K562 (cell line): ENCODE data around the gene CCDC82. TPM values are rescaled to one million over a fixed set of nuclear protein-coding genes. Genes with fewer than 3 reads are reported as not detected.

ENCODE experiments used
- ATAC-seq: fragments of 200-7000 bp; cut with Tn5 transposase; 3 replicates; pipeline ENCODE4 v1.9.1; 2020; ENCODE audit warnings: moderate library complexity
- BruUV-seq: library from RNA; stranded (reverse); fragments of 400-500 nt; replicated peaks from 2 replicates; lab custom pipeline; 2021; lab: Mats Ljungman, UMichigan
- CTCF ChIA-PET: fragments of 300-600 bp; formaldehyde crosslinking; extraction: SDS; loops from one replicate; lab custom pipeline; 2021; ENCODE audit warnings: low intra/inter-chr PET ratio; lab: Yijun Ruan, JAX
- POLR2A ChIA-PET: fragments of 300-600, 350-650 bp; sonication (Branson Sonifier 250); formaldehyde crosslinking; extraction: SDS; loops from one replicate; lab custom pipeline; 2021; ENCODE audit warnings: antibody characterized with exemption, inconsistent platforms; lab: Yijun Ruan, JAX
- DNase-seq, 4 experiments: peaks; one replicate each; pipeline versions ENCODE4 v3.0.0 to v3.0.0-alpha.2; 2011 to 2018; ENCODE audit warnings: low spot score in 3 of 4, mixed read lengths in 3 of 4; ENCODE audit errors: extremely low read depth in 1 of 4
- FAIRE-seq: peaks from 2 replicates; lab custom pipeline; 2011; peaks lifted over from hg19 to GRCh38; lab: Jason Lieb, UNC
- H2AFZ ChIP-seq: 2 replicates; pipeline ENCODE4 v1.6.0; 2011; ENCODE audit warnings: low read depth, low read length, control low read depth, inconsistent platforms
- H3K27ac ChIP-seq: fragments of 200-600 bp; 3 replicates; pipeline ENCODE4 v1.8.0; 2011; ENCODE audit warnings: low read depth, mild to moderate bottlenecking, control low read depth, inconsistent platforms, low read length, moderate library complexity, mixed read lengths; ENCODE audit errors: extremely low read depth
- H3K27me3 ChIP-seq, 2 experiments: fragments of 300-600 bp in 1 of 2; 2 replicates in 1 of 2; 3 replicates in 1 of 2; pipeline versions ENCODE4 v1.6.0 to v1.8.0; 2011; ENCODE audit warnings: inconsistent platforms in 2 of 2, low read length in 2 of 2, mild to moderate bottlenecking in 1 of 2, mixed read lengths in 1 of 2, moderate library complexity in 1 of 2; ENCODE audit not compliant: control insufficient read depth in 2 of 2, insufficient read depth in 2 of 2
- H3K36me3 ChIP-seq: fragments of 300-600 bp; 3 replicates; pipeline ENCODE4 v1.8.0; 2011; ENCODE audit warnings: mild to moderate bottlenecking, low read length, inconsistent platforms; ENCODE audit not compliant: control insufficient read depth, insufficient read depth
- H3K4me1 ChIP-seq, 2 experiments: fragments of 200-600 bp in 1 of 2; replicated peaks in 1 of 2; 2 replicates in 1 of 2; 3 replicates in 1 of 2; pipeline versions ENCODE4 v1.5.1 to v1.8.0; 2011; ENCODE audit warnings: inconsistent platforms in 2 of 2, low read length in 2 of 2, mild to moderate bottlenecking in 1 of 2, mixed read lengths in 1 of 2, moderate library complexity in 1 of 2; ENCODE audit not compliant: control insufficient read depth in 2 of 2, insufficient read depth in 2 of 2
- H3K4me2 ChIP-seq: 2 replicates; pipeline ENCODE4 v1.6.1; 2011; ENCODE audit warnings: low read length, control low read depth, inconsistent platforms, mixed read lengths; ENCODE audit not compliant: insufficient read depth
- H3K4me3 ChIP-seq: fragments of 200-600 bp; sonication (generic), shearing (Covaris generic); 2 replicates; pipeline ENCODE4 v1.5.1; 2016; ENCODE audit warnings: control low read depth, inconsistent platforms
- H3K79me2 ChIP-seq: fragments of 200-600 bp; 3 replicates; pipeline ENCODE4 v1.8.0; 2011; ENCODE audit warnings: low read length, inconsistent platforms; ENCODE audit not compliant: control insufficient read depth, insufficient read depth
- H3K9ac ChIP-seq, 2 experiments: 2 replicates each; pipeline versions ENCODE4 v1.6.0 to v1.6.1; 2011; ENCODE audit warnings: low read depth in 2 of 2, low read length in 2 of 2, control low read depth in 1 of 2, inconsistent platforms in 1 of 2, mild to moderate bottlenecking in 1 of 2, mixed read lengths in 1 of 2; ENCODE audit not compliant: insufficient read depth in 1 of 2
- H3K9me1 ChIP-seq: one replicate; pipeline ENCODE4 v1.6.0; 2011; ENCODE audit warnings: inconsistent platforms, mild to moderate bottlenecking, low read length, moderate library complexity; ENCODE audit not compliant: control insufficient read depth, insufficient read depth
- H3K9me3 ChIP-seq: replicated peaks from 2 replicates; pipeline ENCODE4 v1.5.1; 2011; ENCODE audit warnings: low read depth, low read length, inconsistent platforms; ENCODE audit not compliant: control insufficient read depth, insufficient read depth
- H4K20me1 ChIP-seq: replicated peaks from 2 replicates; pipeline ENCODE4 v1.6.1; 2011; ENCODE audit warnings: low read length, inconsistent platforms, mixed read lengths; ENCODE audit not compliant: control insufficient read depth, insufficient read depth
- BCLAF1 ChIP-seq, 2 experiments: fragments of 450-650 bp in 1 of 2; IDR thresholded peaks; 2 replicates each; pipeline ENCODE4 v1.6.1; 2011 to 2017; ENCODE audit warnings: low read depth in 2 of 2, antibody characterized with exemption in 1 of 2, borderline replicate concordance in 1 of 2, low read length in 1 of 2, mild to moderate bottlenecking in 1 of 2, mixed read lengths in 1 of 2; ENCODE audit not compliant: control insufficient read depth in 1 of 2
- BDP1 ChIP-seq: IDR thresholded peaks from 3 replicates; pipeline ENCODE4 v1.6.1; 2011; ENCODE audit not compliant: insufficient read length, insufficient read depth
- CAMTA2 ChIP-seq: fragments of 250-450 bp; sonication (Bioruptor Pico); conservative IDR thresholded peaks from 2 replicates; pipeline ENCODE4 v1.5.1; 2022
- CBFA2T3 ChIP-seq: fragments of 450-650 bp; IDR thresholded peaks from 2 replicates; pipeline ENCODE4 v1.6.1; 2017
- DPF2 ChIP-seq: fragments of 450-650 bp; IDR thresholded peaks from 2 replicates; pipeline ENCODE4 v1.6.1; 2016
- EGR1 ChIP-seq: fragments of 450-650 bp; conservative IDR thresholded peaks from 2 replicates; pipeline ENCODE4 v1.6.1; 2017; ENCODE audit warnings: mild to moderate bottlenecking
- EP300 ChIP-seq: IDR thresholded peaks from 2 replicates; pipeline ENCODE4 v1.6.1; 2012; ENCODE audit warnings: low read length, improper control_type of control experiment
- HDAC1 ChIP-seq, 2 experiments: fragments of 450-650 bp; IDR thresholded peaks; 2 replicates each; pipeline ENCODE4 v1.6.1; 2016 to 2017; ENCODE audit warnings: inconsistent platforms in 1 of 2, mild to moderate bottlenecking in 1 of 2, moderate library complexity in 1 of 2
- HMBOX1 ChIP-seq: sonication (generic); IDR thresholded peaks from 2 replicates; pipeline ENCODE4 v1.6.1; 2016
- KDM1A ChIP-seq, 2 experiments: fragments of 450-650 bp; IDR thresholded peaks; 2 replicates each; pipeline ENCODE4 v1.6.1; 2016; ENCODE audit warnings: mild to moderate bottlenecking in 2 of 2
- PHF21A ChIP-seq: fragments of 450-650 bp; IDR thresholded peaks from 2 replicates; pipeline ENCODE4 v1.6.1; 2017; ENCODE audit warnings: low read depth, borderline replicate concordance
- RCOR1 ChIP-seq, 2 experiments: IDR thresholded peaks; 2 replicates each; pipeline ENCODE4 v1.6.1; 2012; ENCODE audit warnings: low read depth in 2 of 2, low read length in 2 of 2, borderline replicate concordance in 1 of 2, improper control_type of control experiment in 1 of 2
- SMAD1 ChIP-seq: fragments of 150-350 bp; IDR thresholded peaks from 2 replicates; pipeline ENCODE4 v1.6.1; 2014; ENCODE audit warnings: low read length, low read depth; ENCODE audit not compliant: partially characterized antibody
- SREBF2 ChIP-seq: sonication (generic); formaldehyde crosslinking; IDR thresholded peaks from 2 replicates; pipeline ENCODE4 v1.4.0; 2020; ENCODE audit warnings: mild to moderate bottlenecking, missing genetic modification reagents
- TAL1 ChIP-seq: fragments of 450-650 bp; IDR thresholded peaks from 2 replicates; pipeline ENCODE4 v1.6.1; 2016; ENCODE audit warnings: mild to moderate bottlenecking
- TCF3 ChIP-seq: sonication (generic); formaldehyde crosslinking; IDR thresholded peaks from 2 replicates; pipeline ENCODE4 v1.4.0; 2020; ENCODE audit warnings: mild to moderate bottlenecking, missing genetic modification reagents
- ZBTB5 ChIP-seq: fragments of 450-650 bp; IDR thresholded peaks from 2 replicates; pipeline ENCODE4 v1.6.1; 2017; ENCODE audit warnings: antibody characterized with exemption
- ZKSCAN1 ChIP-seq: fragments of 150-350 bp; IDR thresholded peaks from 2 replicates; pipeline ENCODE4 v1.6.1; 2016; ENCODE audit warnings: low read depth, low read length
- ZNF780A ChIP-seq: fragments of 250-450 bp; sonication (Bioruptor Pico); IDR thresholded peaks from 2 replicates; pipeline ENCODE4 v1.5.0; 2021; ENCODE audit warnings: mild to moderate bottlenecking
- WGBS: fragments of 100-300 bp; shearing (Covaris generic); methylation state at CpG from one replicate; pipeline ENCODE4 v1.1.6; 2016; ENCODE audit warnings: low coverage, mixed read lengths; ENCODE audit not compliant: insufficient coverage; ENCODE audit errors: missing lambda C conversion rate; 5-methylcytosine and 5-hydroxymethylcytosine counted together
- in situ Hi-C: fragments of 300-500 bp; cut with MboI; formaldehyde crosslinking; loops from 4 replicates; pipeline ENCODE4 v1.15.0; 2018; ENCODE audit warnings: inconsistent platforms, mixed read lengths
- intact Hi-C: fragments of 100-400 bp; cut with micrococcal nuclease; formaldehyde crosslinking; loops from 2 replicates; pipeline ENCODE4 v1.14.2; 2022
- polyA plus RNA-seq, 8 experiments: library from polyadenylated mRNA; depleted of rRNA in 4 of 8; stranded (reverse) in 5 of 8; unstranded in 3 of 8; fragments of >200 nt; fragmentation: Nextera tagmentation in 2 of 8; fragmentation: Illumina TruSeq in 1 of 8; extraction: Ambion mirVana in 2 of 8; extraction: Trizol in 1 of 8; gene quantifications; 2 replicates each; pipeline versions ENCODE4 v1.2.1 to v1.2.3, GENCODE V29; 2011 to 2014; ENCODE audit warnings: inconsistent platforms in 1 of 8, missing spikeins in 1 of 8
- total RNA-seq, 7 experiments: library from RNA; depleted of rRNA in 6 of 7; stranded (reverse); fragments of >200 nt in 6 of 7; fragmentation: Illumina TruSeq in 2 of 7; extraction: Trizol in 2 of 7; gene quantifications; 2 replicates each; pipeline versions ENCODE4 v1.2.1 to v1.2.3, GENCODE V29; 2011 to 2021; ENCODE audit warnings: low replicate concordance in 1 of 7

The CCDC82 gene
- total and polyA plus RNA-seq, 9 of the 15 experiments (the other 6 are each of a cell fraction or from before 2014, with no cell fraction given), result 12.5 to 51.3 (median 24.5) TPM

GRCh38 chr11:96303980-96304379 is 85.7 kb downstream of the CCDC82 start:
- ChIA-PET CTCF (no interaction called here), POLR2A (interaction anchor here (0.9 to 1.9 kb wide), 3 partner anchors 18 to 220 kb away, joined by 3 to 7 read pairs (median 3); no protein-coding TSS in a partner anchor)
- Histone ChIP-seq H3K9me3 (no peaks in the 10 kb centered on the region), H3K4me1 (peaks cover 4 to 46% of the 10 kb centered on the region in 2 experiments; a peak in 4 of 5 replicates), H3K4me2 (no peak overlapping the region), H3K36me3 (no peaks in the 10 kb centered on the region), H3K4me3 (no peak overlapping the region), H3K9me1 (no peaks in the 10 kb centered on the region), H4K20me1 (0 out of 2 replicates have a peak, but pooled peaks cover 4% of the 10 kb centered on the region), H3K27ac (0 out of 3 replicates have a peak overlapping the region, but pooled peaks have one; percentile 23), H2AFZ (no peak overlapping the region), H3K9ac (no peak overlapping the region), H3K27me3 (no peaks in the 10 kb centered on the region), H3K79me2 (peaks cover 5% of the 10 kb centered on the region; the same call in 1 of the 3 replicates)
- DNase-seq (peak in 1 of 4 experiments; percentile 63), ATAC-seq (peak; percentile 59), FAIRE-seq (peak; percentile 44)
- in situ Hi-C loops (no loop called here), intact Hi-C loops (no loop called here)
- no TSS peak for BruUV-seq
- 0% methylated on average over 3 of the region's 3 CpGs for WGBS
- TF ChIP-seq SMAD1 (no peak), SREBF2 (CRISPR knock-in tag) (no peak), ZNF780A (no peak), BCLAF1 (IDR thresholded peaks at IDR 0.05; ENCODE audit: borderline replicate concordance in 1 of 2, control insufficient read depth in 1 of 2, low read depth in 2 of 2, low read length in 1 of 2) (no peak), BDP1 (no peak), KDM1A (IDR thresholded peaks at IDR 0.05) (peak; percentile 99), EP300 (peak; percentile 42; the same call in 1 of the 2 replicates), CAMTA2 (no peak), ZKSCAN1 (no peak), TAL1 (peak; percentile 30; the same call in 1 of the 2 replicates), ZBTB5 (no peak), TCF3 (CRISPR knock-in tag) (peak; percentile 71), DPF2 (0 out of 2 replicates have a peak, but pooled peaks have one; percentile 33), PHF21A (peak; percentile 97), HMBOX1 (peak; percentile 36; the same call in 1 of the 2 replicates), EGR1 (no peak), CBFA2T3 (peak; percentile 85), RCOR1 (IDR thresholded peaks at IDR 0.05; ENCODE audit: borderline replicate concordance in 1 of 2, low read depth in 2 of 2, low read length in 2 of 2) (peak; percentile 98 to 99), HDAC1 (IDR thresholded peaks at IDR 0.05) (peak in 1 of 2 experiments; percentile 98; a peak in 2 of 4 replicates)
